GM19397 (cell line): Measurements from ENCODE around the gene GPRC5B.

ENCODE experiments used
- ATAC-seq: cut with Tn5 transposase; IDR thresholded peaks from one replicate; pipeline ENCODE4 v1.9.1; 2021; ENCODE audit warnings: mild to moderate bottlenecking, moderate library complexity; ENCODE audit not compliant: unreplicated experiment

The GPRC5B gene

GRCh38 chr16:19874026-19874425 lies 10.6 kb downstream of the GPRC5B start:
- ATAC-seq: no peak

GRCh38 chr16:19872935-19873334 lies 11.7 kb downstream of the GPRC5B start:
- no peak for ATAC-seq

GRCh38 chr16:19872179-19872863 lies 12.3 kb downstream of the GPRC5B start:
- ATAC-seq: no peak

GRCh38 chr16:19871721-19872120 lies 12.9 kb downstream of the GPRC5B start:
- no peak for ATAC-seq

- no peak for ATAC-seq
Measured at GRCh38 chr16:19868421-19868820, 16.2 kb downstream of the GPRC5B start.

GRCh38 chr16:19864566-19864965 lies 20.1 kb downstream of the GPRC5B start:
- ATAC-seq: no peak

- no peak for ATAC-seq
Measured at GRCh38 chr16:19863990-19864389, 20.7 kb downstream of the GPRC5B start.

- ATAC-seq: no peak
Measured at GRCh38 chr16:19861811-19862327, 22.8 kb downstream of the GPRC5B start.

GRCh38 chr16:19861133-19861532 lies 23.5 kb downstream of the GPRC5B start:
- ATAC-seq: no peak

- no peak for ATAC-seq
Measured at GRCh38 chr16:19860166-19861041, 24.2 kb downstream of the GPRC5B start.

- ATAC-seq: no peak
Measured at GRCh38 chr16:19859603-19860002, 25.0 kb downstream of the GPRC5B start.

GRCh38 chr16:19859166-19859565 lies 25.5 kb downstream of the GPRC5B start:
- ATAC-seq: no peak

GRCh38 chr16:19858340-19859018 lies 26.2 kb downstream of the GPRC5B start:
- no peak for ATAC-seq

GRCh38 chr16:19857593-19858339 lies 26.9 kb downstream of the GPRC5B start:
- no peak for ATAC-seq

GRCh38 chr16:19856120-19856519 lies 28.5 kb downstream of the GPRC5B start:
- ATAC-seq: no peak

- ATAC-seq: no peak
Measured at GRCh38 chr16:19854543-19854876, 30.1 kb downstream of the GPRC5B start.

GRCh38 chr16:19853742-19854542 lies 30.7 kb downstream of the GPRC5B start:
- no peak for ATAC-seq

- ATAC-seq: no peak
Measured at GRCh38 chr16:19853132-19853741, 31.4 kb downstream of the GPRC5B start.

- ATAC-seq: no peak
Measured at GRCh38 chr16:19851476-19851875, 33.2 kb downstream of the GPRC5B start.
